NOMO-1 treated with dmso at 0.1 percent for 144 hours (cell line): ENCODE measurements around the gene STARD8.

Experiments used
- DNase-seq: peaks from one replicate; lab custom pipeline; 2025; ENCODE audit not compliant: unreplicated experiment; lab: John Stamatoyannopoulos, UW

The STARD8 gene

GRCh38 chrX:68691921-68692320, 44.5 kb downstream of the STARD8 start:
- DNase-seq, result no peak

- DNase-seq, result no peak
These were observed 45.2 kb downstream of the STARD8 start for GRCh38 chrX:68692651-68693050.

DNA sequence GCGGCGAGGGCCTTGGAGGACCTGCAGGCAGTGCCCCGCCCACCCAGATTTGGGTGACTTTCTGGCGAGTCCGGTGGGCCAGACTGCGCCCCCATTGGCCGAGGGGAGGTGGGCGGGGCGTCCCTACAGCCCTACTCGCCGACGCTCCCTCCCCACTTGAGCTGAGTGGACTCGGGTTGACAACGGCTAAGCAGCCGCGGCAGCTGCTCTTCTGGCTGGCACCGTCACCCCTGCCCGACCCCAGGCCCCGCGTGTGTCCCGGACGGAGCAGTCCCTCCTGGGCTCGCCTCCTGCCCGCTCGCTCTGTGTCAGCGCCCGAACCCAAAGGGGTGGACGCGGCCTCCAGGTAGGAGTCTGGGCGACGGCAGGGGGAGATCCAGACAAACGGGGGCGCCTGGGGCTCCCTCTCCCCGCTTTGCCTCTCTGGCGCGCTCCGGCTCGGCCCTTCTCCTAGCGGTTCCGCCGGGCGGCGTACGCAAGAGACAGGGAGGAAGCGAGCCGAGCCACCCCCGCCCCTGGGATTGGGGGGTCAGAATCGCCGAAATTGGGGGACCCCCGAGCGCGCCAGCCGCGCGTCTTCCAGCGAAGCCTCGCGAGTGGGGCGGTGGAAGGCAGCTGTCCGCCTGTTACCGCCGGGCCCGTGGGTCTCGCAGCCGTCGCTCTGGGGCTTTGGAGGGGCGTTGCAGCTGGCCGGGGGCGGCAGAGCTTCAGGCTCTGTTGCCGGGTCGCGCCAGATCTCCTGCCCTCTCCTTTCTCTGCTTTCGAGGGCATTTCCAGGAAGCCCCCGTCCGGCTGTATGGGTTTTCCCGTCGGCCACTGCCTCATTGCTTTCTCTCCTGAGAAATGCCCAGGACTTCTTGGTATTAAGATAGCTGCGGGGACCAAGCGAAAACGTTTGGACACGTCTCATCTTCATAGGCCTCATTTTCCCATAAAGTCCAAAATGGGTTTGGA, 46.3 kb downstream of the STARD8 start:
- DNase-seq, result peak; percentile 24

GRCh38 chrX:68694435-68695205, 47.2 kb downstream of the STARD8 start:
- no peak for DNase-seq

DNA sequence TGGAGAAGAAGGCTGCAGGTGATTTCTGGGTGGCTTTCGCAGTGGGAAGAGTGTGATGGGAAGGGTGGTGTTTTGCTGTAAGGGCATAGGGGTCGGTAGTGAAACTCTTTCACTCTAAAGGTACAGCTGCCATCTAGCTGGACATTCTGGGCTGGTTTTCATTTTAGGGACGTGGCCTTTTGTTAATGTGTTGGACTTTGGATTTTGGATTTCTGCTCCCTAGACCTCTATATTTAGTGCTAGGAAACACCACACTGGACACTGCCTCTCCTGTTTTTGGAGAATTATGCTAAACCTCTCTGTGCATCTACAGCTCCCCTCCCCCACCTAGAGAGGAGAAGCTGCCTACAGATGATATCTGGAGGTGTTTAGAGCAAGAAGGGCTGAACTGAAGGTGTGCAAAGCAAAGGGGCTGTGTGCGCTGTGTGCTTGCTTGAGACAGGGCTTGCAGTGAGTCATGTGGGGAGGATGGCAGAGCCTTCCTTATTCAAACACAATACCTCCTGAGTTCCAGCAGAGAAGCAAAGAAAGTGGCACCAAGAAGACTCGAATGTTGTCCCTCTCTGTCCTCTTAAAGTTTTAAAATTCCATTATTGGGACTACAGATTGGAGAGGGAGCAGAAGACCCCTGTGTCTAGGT, 47.9 kb downstream of the STARD8 start:
- DNase-seq, result no peak

- no peak for DNase-seq
These were observed 49.0 kb downstream of the STARD8 start for GRCh38 chrX:68696267-68696990.

- no peak for DNase-seq
These were observed 49.6 kb downstream of the STARD8 start for GRCh38 chrX:68697036-68697435.

- DNase-seq, result no peak
These were observed 50.1 kb downstream of the STARD8 start for GRCh38 chrX:68697465-68698125.

- no peak for DNase-seq
These were observed 51.5 kb downstream of the STARD8 start for GRCh38 chrX:68698942-68699341.

DNA sequence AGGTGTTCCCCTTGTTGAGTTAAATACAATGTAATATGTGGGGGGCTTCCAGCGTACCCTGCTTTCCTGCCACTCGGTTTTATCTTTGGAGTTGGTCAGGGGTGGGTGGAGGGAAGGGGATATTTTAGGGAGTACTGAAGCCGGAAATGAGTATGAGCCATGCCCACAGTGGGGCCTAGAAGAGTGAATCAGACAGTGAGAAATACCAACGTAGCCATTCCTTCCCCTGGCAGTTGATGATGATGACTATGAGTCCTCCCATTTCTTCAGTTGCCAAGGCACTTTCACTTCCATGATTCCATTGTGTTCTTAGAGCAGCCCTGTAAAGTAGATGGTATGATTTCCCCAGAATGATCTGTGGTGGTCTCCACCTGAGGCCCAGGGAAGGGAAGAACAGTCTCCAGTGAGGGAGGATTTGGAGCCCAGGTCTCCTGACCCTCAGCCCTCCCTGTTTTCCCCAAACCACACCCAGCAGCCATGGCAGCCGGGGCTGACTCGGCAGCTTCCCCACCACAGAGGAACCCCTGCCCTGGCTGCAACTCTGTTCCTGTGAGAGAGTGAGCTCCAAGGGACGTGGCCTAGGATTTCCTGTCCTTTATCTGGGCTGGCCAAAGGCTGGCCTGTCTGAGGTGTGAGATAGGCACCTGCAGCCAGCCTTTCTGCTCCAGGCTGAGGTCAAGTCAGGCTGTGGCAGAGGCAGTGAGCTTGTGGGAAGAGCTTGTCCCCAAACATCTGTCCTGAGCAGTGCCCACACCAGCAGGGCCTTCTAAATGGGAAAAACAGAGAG, 52.7 kb downstream of the STARD8 start:
- peak; percentile 25 for DNase-seq

DNA sequence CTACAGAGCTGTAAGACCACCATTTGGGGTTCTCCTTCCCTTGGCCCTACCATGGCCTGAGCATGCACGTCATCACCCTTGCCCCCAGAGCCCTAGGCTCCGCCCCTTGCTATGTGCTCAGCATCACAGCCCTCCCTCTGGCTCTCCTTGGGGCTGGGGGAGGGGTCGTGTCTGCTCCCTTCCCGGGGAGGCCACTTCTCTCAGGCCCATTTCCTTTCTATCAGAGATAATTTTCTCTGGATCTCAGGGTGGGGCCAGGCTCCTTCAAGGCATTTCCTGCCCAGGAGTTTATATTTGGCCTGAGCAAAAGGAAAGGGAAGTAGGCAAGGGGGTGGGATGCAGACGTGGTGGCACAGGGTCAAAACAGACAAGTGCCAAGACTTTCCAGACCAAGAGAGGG, 55.9 kb downstream of the STARD8 start:
- no peak for DNase-seq

DNA sequence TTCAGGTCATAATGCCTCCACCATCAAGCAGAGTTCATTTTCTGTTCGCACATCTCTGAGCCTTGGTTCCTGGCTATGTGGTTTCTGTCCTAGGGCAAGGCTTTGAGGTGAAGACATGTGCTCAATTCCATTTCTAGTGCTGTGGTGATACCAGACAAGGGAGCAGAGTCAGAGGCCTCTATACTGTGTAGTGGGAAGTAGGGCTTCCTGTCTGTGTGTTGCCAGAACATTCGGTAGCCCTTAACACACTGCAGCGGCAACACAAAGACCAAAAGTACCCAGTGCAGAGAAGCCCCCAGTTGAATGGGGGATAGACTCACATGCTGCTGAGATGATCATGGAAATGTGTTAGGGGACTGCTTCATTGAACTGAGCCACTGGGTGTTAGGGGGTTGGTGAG, 56.4 kb downstream of the STARD8 start:
- no peak for DNase-seq

DNA sequence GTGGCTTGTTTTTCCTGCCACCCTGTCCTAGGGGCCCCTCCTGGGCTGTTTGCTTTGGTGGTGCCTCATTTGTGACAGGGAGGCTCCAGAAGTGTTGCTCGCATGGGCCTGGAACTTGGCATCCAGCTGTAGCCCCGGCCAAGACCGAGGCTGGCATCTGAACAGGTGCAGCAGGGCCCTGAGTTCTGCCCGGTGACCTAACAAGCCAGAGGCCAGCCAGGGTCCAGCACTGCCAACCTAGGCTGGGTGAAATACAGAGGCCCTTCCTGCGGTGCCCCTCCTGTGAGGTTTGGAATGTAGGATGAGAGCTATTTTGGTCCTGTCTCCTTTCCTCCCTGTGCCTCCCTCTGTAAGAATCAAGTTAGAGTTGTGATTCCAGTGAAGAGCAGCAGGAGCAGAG, 58.5 kb downstream of the STARD8 start:
- DNase-seq, result no peak

GRCh38 chrX:68708503-68709290, 61.2 kb downstream of the STARD8 start:
- DNase-seq, result no peak

- no peak for DNase-seq
These were observed 63.6 kb downstream of the STARD8 start for GRCh38 chrX:68710870-68711576.

DNA sequence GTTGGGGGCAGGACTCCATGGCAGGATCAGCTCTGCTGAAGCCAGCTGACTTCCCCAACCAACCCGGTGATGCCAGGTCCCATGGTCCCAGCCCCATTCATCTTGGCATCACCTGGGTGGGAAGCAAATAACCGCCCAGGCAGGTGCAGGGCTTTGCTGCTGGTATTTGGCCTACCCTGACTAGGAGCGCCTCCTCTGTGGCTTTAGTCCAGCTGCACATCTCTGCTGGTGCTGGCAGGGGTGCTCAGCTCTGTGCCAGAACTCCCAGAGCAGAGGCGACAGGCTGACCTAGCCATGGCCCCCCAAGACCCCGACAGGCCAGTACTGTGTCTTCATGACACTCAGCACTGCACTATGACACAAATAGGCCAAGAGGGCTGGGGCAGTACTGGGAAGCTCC, 64.4 kb downstream of the STARD8 start:
- no peak for DNase-seq

DNA sequence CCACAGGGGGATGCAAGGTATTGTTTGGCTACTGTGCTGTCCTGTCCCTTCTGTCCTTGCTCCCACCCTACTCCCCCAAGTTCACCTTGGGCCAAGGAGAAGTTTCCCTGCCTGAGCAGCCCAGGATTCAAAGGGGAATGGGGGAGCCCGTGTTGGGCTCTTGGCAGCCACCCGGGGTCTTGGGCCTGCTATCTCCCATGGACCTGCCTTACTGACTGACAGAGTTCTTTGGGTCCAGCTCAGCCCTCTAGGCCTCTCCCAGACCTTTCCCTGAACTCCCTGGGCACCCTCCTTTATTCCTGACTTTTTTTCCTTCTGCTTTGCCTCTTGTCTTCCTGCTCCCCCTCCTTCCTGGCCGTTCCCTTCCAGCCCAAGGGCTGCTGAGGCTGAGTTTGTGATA, 67.4 kb downstream of the STARD8 start:
- no peak for DNase-seq

- DNase-seq, result no peak
These were observed 69.7 kb downstream of the STARD8 start for GRCh38 chrX:68717196-68717595.
